GM21737 (cell line): ENCODE data around the gene TBXAS1.
A peak's percentile ranks its signal among the peaks of the same experiment; 100 is the strongest.
"Not testable (repeated sequence)": the region's sequence is repeated elsewhere in the genome, so short reads cannot be mapped to it uniquely, and the experiment has no call there.

Experiments
- ATAC-seq: cut with Tn5 transposase; IDR thresholded peaks from one replicate; pipeline ENCODE4 v1.9.1; 2021; ENCODE audit warnings: mild to moderate bottlenecking, moderate library complexity; ENCODE audit not compliant: unreplicated experiment

Gene TBXAS1

DNA sequence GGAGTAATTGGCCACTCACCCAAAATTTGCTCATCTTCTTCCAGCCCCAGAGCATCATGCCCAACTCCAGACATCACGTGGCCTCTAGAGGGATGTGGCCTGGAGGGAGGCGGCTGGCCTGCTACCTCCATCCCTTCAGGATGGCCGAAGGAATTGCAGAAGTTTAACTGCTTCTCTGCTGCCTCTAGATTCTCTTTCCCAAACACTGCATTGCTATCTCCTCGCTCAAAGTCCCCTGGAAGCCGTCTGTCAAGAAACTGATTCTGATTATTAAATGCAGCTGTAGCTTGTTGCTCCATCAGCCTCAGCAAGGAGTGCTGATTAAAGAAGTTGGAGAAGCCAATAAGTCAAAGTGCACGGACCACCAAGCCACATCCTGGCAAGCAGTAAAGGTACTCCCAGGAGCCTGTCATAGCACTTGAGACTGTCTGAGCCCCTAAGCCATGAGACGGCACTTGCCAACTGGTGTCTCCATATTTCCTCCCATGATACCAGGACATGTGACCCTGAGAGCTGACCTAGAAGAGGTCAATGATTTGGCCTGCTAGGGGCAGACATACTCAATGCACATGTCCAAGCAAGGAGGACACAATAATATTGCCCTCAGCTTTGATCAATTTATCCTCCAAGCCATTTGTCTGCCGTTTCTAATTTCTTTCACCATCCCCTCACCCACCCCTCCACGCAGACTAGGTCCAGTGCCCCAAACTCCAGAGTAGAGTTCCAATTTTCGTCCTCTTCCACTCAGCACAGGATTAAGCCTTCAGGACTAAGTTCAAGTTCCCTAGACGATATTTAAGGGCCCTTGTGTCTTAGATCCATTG, 84.2 kb downstream of the TBXAS1 start:
- no peak for ATAC-seq

DNA sequence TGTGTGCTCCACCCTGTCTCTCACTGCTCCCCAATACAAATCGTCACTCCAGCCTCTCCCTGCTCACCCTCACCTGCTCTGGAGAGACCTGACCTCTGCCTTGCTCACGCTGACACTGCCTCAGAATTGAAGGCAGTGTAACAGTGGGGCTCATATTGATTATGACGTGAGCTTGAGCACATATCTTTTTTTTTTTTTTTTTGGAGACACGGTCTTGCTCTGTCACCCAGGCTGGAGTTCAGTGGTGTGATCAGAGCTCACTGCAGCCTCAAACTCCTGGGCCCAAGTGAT, 84.7 kb downstream of the TBXAS1 start:
- ATAC-seq = no peak

DNA sequence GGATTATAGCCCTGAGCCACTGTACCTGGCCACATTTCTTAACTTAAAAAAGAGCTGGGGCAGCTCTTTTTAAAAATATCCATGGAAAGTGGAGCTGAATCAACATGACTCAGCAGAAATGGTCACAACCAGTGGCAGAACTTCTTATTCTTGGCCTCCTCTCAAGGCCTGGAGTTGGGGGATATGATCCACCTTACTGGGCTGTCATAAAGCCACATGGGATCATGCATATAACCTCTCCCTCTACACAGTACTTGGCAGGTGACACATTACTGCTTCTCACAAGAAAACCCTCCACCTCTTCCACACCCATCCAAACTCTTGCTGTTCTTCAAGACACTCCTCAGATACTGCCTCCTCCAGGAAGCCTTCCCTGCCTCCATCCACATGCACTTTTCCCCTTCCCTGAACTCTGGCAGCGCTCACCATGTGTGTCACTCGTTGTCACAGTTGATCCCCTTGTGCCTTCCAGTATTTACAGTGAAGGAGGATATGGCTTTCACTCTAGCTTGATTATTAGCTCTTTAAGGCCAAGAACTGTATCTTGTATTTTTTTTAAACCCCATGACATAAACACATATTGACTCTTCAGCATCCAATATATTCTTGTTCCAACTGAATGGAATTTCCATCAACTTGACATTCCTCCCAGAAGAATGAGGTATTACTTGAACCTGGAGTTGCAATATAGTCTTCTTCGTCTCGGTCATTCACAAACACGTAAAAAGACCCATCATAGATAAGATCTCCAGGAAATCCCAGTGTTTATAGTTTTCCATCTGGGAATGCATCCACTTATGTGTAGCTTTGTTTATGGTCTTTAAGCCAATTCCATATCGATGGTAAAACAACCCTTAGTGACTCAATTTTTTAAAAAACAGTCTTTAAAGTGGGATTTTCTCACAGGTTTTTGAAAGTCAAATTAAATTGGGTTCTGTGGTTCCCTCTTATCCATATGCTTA, 85.5 kb downstream of the TBXAS1 start:
- no peak for ATAC-seq

- no peak for ATAC-seq
Observed at GRCh38 chr7:139915268-139915863, 86.3 kb downstream of the TBXAS1 start.

- peak; percentile 84 for ATAC-seq
Observed at GRCh38 chr7:139915864-139916716, 87.0 kb downstream of the TBXAS1 start.

DNA sequence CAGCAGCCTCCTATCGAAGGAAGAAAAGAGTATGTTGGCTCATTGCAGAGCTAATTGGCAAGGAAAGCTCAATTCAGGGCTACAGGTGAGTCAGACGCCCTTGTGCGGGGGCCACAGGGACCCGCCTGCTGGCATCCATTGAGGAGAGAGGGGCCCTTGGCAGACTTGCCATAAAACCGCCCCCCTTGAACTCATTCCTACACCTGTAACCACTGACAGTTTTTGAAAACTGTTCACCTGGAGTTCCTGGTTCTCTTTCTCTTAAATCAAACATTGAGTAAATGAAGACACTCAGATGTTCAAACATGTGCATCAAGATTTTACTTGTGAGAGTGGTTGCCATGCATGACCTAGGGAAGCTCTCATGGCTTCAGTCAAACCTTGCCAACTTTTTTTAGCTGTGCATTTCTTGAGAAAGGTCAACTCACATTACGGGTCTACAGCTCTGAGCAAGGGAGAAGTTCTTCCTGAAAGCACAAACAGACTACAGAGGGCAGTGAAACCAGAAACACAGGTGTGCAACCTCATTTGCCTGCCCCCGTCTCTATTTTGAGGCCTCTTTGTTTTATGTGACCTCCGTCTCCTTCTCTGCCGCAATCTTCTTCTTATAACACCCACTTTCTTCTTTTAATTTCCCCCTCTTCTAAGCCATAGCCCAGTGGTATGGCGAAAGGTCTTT, 87.8 kb downstream of the TBXAS1 start:
- peak; percentile 70 for ATAC-seq

- ATAC-seq = no peak
Observed at GRCh38 chr7:139917851-139918250, 88.8 kb downstream of the TBXAS1 start.

DNA sequence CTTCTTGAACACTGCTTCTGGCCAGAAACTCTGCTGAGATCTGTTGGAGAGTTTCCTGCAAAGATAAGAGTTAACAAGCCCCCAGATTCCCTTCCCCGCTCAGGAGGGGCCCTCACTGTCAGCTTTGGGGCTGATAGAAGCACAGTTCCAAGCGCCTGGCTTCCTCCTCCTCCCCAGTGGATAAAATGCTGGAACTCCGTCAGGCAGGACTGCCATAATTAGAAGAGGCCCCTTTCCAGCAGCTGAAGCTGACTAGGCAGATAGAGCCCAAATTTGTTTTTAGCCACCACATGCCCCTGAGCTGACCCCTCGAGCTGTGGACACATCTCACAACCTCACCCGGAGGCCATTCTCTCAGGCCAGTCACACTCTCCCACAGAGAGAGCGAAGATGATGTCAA, 89.4 kb downstream of the TBXAS1 start:
- no peak for ATAC-seq

DNA sequence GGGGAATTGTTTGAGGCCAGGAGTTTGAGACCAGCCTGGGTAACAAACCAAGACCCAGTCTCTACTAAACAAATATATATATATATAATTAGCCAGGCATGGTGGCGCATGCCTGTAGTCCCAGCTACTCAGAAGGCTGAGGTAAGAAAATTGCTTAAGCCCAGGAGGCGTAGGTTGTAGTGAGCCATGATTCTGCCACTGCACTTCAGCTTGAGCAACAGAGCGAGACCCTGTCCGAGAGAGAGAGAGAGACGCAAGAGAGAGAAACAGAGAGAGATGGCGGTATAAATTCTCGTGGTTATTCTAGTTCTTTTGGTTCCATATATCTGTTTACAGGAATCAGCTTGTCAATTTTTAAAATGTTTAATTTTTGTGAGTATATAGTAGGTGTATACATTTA, 94.0 kb downstream of the TBXAS1 start:
- ATAC-seq = no peak

- ATAC-seq = no peak
Observed at GRCh38 chr7:139924461-139924860, 95.4 kb downstream of the TBXAS1 start.

- not testable (repeated sequence) for ATAC-seq
Observed at GRCh38 chr7:139929221-139929620, 100.2 kb downstream of the TBXAS1 start.

DNA sequence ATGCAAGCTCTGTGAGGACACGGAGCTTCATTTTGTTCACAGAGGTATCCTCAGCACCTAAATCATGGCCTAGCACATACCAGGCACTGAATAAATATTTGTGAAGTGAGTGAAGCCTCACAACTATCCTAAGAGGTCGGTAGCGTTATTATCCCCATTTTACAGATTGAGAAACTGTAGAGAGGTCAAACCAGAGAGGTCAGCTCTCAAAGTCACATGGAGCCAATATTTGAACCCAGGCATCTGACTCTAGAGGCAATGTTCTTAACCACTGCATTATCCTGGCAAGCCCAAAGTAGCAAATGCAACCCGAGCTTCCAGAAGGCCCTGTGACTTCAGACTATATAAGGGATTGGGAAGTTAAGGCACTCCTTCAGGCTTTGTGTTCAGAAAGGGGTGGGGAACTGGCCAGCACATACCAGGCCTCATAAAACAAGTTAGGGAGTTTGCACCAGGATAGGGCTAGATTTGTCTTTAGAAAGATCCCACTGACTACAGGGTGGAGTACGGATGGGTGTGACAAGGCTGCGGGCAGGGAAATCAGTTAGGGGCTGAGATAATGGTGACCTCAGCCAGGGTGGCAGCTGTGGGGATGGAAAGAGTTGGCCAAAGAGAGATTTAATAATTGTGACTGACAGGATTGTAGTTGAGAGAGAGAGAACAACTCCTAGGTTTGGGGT, 101.4 kb downstream of the TBXAS1 start:
- no peak for ATAC-seq

GRCh38 chr7:139931190-139931934, 102.3 kb downstream of the TBXAS1 start:
- no peak for ATAC-seq

DNA sequence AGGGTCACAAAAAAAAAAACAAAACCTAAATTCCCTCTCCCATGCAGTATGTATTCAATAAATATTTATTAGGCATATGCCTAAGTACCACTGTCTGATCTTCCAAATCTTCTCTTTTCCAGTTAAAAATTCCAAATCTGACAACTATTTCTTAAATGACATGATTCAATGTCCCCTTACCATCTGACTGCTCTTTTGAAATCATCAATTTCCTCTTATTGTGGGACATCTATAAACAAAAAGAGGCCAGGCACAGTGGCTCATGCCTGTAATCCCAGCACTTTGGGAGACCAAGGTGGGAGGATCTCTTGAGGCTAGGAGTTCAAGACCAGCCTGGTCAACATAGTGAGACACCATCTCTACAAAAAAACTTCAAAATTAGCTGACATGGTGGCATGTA, 103.5 kb downstream of the TBXAS1 start:
- ATAC-seq = no peak

GRCh38 chr7:139936760-139937310, 107.8 kb downstream of the TBXAS1 start:
- ATAC-seq = no peak

- no peak for ATAC-seq
Observed at GRCh38 chr7:139937715-139938114, 108.7 kb downstream of the TBXAS1 start.

GRCh38 chr7:139940866-139941265, 111.8 kb downstream of the TBXAS1 start:
- ATAC-seq = no peak

GRCh38 chr7:139941421-139941820, 112.4 kb downstream of the TBXAS1 start:
- ATAC-seq = no peak

GRCh38 chr7:139941866-139942265, 112.8 kb downstream of the TBXAS1 start:
- ATAC-seq = no peak
